ENCODE measurements around the gene KMT2E.
"Not testable (repeated sequence)": the region's sequence is repeated elsewhere in the genome, so short reads cannot be mapped to it uniquely, and the experiment has no call there.

GRCh38 chr7:105005006-105005405 is 9.0 kb upstream of the KMT2E start:
- not testable (repeated sequence) for TF ChIP-seq CTCF, POLR2A (IDR thresholded peaks at IDR 0.05)
